Neural progenitor cell (in vitro differentiated cells): ENCODE measurements around the gene DUS1L. TPM values are rescaled to one million over a fixed set of nuclear protein-coding genes. Genes with fewer than 3 reads are reported as not detected.

Experiments used
- DNase-seq: peaks from one replicate; pipeline ENCODE4 v3.0.0-alpha.2; 2016; ENCODE audit warnings: low spot score
- H2AFZ ChIP-seq: fragments of 200-600 bp; sonication (generic); replicated peaks from 2 replicates; pipeline ENCODE4 v1.6.1; 2016; ENCODE audit warnings: antibody characterized with exemption
- H3F3A ChIP-seq: fragments of 200-600 bp; sonication (generic); 2 replicates; pipeline ENCODE4 v1.6.1; 2016; ENCODE audit warnings: antibody characterized with exemption, low read depth
- H3K27ac ChIP-seq: fragments of 200-600 bp; sonication (generic); 2 replicates; pipeline ENCODE4 v1.5.1; 2016; ENCODE audit warnings: mild to moderate bottlenecking
- H3K27me3 ChIP-seq: fragments of 200-600 bp; sonication (generic); 2 replicates; pipeline ENCODE4 v1.6.1; 2016; ENCODE audit warnings: mild to moderate bottlenecking, moderate library complexity
- H3K36me3 ChIP-seq: fragments of 200-600 bp; sonication (generic); 2 replicates; pipeline ENCODE4 v1.5.1; 2016
- H3K4me1 ChIP-seq: fragments of 200-600 bp; sonication (generic); 2 replicates; pipeline ENCODE4 v1.6.1; 2016; ENCODE audit warnings: mixed run types
- H3K4me2 ChIP-seq: fragments of 200-600 bp; sonication (generic); 2 replicates; pipeline ENCODE4 v1.6.1; 2016
- H3K4me3 ChIP-seq: fragments of 200-600 bp; sonication (generic); 2 replicates; pipeline ENCODE4 v1.5.1; 2016
- H3K79me2 ChIP-seq: fragments of 200-600 bp; sonication (generic); 2 replicates; pipeline ENCODE4 v1.6.1; 2016; ENCODE audit warnings: low read depth
- H3K9ac ChIP-seq: fragments of 200-600 bp; sonication (generic); 2 replicates; pipeline ENCODE4 v1.6.1; 2016
- H3K9me3 ChIP-seq: fragments of 200-600 bp; sonication (generic); 2 replicates; pipeline ENCODE4 v1.5.1; 2016; ENCODE audit warnings: low read depth
- H4K20me1 ChIP-seq: fragments of 200-600 bp; sonication (generic); 2 replicates; pipeline ENCODE4 v1.6.1; 2016; ENCODE audit warnings: low read depth
- H3K27ac Mint-ChIP-seq: 3 replicates; pipeline ENCODE4 v1.8.0; 2021; ENCODE audit warnings: mixed read lengths
- H3K27me3 Mint-ChIP-seq: 2 replicates; pipeline ENCODE4 v1.8.0; 2022; ENCODE audit warnings: low read depth, mild to moderate bottlenecking, inconsistent platforms, moderate library complexity, mixed read lengths; ENCODE audit not compliant: insufficient read depth
- H3K36me3 Mint-ChIP-seq: 3 replicates; pipeline ENCODE4 v1.8.0; 2021; ENCODE audit warnings: mixed read lengths
- H3K4me1 Mint-ChIP-seq: 3 replicates; pipeline ENCODE4 v1.8.0; 2021; ENCODE audit warnings: mixed read lengths
- H3K4me3 Mint-ChIP-seq: 3 replicates; pipeline ENCODE4 v1.8.0; 2021; ENCODE audit warnings: mild to moderate bottlenecking, moderate library complexity, mixed read lengths
- H3K9me3 Mint-ChIP-seq: 3 replicates; pipeline ENCODE4 v1.8.0; 2020; ENCODE audit warnings: mixed read lengths
- CTCF ChIP-seq: fragments of 200-600 bp; sonication (generic); IDR thresholded peaks from 2 replicates; pipeline ENCODE4 v1.5.1; 2017; ENCODE audit warnings: antibody characterized with exemption, mild to moderate bottlenecking
- EZH2 ChIP-seq: fragments of 200-600 bp; sonication (generic); IDR thresholded peaks from 2 replicates; pipeline ENCODE4 v1.6.1; 2017; ENCODE audit warnings: antibody characterized with exemption, mild to moderate bottlenecking, moderate library complexity
- EZH2phosphoT487 ChIP-seq: fragments of 200-600 bp; sonication (generic); IDR thresholded peaks from 2 replicates; pipeline ENCODE4 v1.6.1; 2017; ENCODE audit warnings: antibody characterized with exemption
- total RNA-seq: library from RNA; depleted of rRNA; stranded (reverse); fragments of >200 nt; gene quantifications from 2 replicates; pipeline ENCODE4 v1.2.3, GENCODE V29; 2015; ENCODE audit warnings: low replicate concordance

The DUS1L gene
- total RNA-seq, 1 donor from 2014 or later, result 54.5 TPM

DNA sequence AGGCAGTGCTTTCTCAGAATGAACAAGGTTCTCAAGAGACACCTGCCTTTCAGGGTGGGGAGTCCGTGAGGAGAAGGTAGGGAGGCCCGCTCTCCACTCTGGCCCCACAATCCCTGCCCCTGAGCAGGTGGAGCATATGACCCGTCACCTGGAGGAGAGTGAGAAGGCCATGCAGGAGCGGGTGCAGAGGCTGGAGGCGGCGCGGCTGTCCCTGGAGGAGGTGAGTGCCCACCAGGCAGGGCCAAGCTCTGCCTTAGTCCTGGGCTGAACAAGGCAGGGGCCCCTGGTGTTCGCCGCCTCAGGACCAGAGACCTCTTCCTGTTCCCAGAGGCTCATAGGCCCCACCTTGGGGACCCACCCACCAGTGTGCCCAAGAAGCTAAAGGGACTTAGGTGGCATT, 36.6 kb downstream of the DUS1L start:
- Histone ChIP-seq H4K20me1 (peaks cover 26% of the 10 kb centered on the region), H3K27me3 (peaks cover 9% of the 10 kb centered on the region), H3K4me3 (no peak overlapping the region), H3K4me2 (no peak overlapping the region), H3K36me3 (no peaks in the 10 kb centered on the region), H3K9me3 (no peaks in the 10 kb centered on the region), H3K4me1 (peaks cover 10% of the 10 kb centered on the region), H3K27ac (no peak overlapping the region), H3K79me2 (peaks cover 8% of the 10 kb centered on the region), H3F3A (peaks cover 18% of the 10 kb centered on the region), H3K9ac (no peak overlapping the region), H2AFZ (no peak overlapping the region)
- Mint-ChIP-seq H3K27me3 (peaks cover 12% of the 10 kb centered on the region), H3K4me1 (peaks cover 10% of the 10 kb centered on the region), H3K9me3 (no peaks in the 10 kb centered on the region), H3K27ac (no peak overlapping the region), H3K4me3 (no peak overlapping the region), H3K36me3 (no peaks in the 10 kb centered on the region)
- TF ChIP-seq EZH2phosphoT487 (no peak), CTCF (no peak), EZH2 (no peak)
- no peak for DNase-seq

DNA sequence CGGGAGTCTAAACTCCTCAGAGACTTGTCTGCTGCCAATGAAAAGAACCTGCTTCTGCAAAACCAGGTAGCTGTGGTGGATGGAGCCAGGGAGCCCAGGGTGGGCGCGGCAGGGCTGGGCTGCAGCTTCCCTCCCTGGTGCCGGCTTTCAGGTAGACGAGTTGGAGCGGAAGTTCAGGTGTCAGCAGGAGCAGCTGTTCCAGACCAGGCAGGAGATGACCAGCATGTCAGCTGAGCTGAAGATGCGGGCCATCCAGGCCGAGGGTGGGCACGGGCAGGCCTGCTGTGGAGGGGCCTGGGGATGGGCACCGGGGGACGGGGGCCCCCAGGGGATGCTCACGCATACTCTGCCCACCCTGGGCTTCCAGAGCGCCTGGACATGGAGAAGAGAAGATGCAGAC, 37.4 kb downstream of the DUS1L start:
- Histone ChIP-seq H3K27me3 (peaks cover 9% of the 10 kb centered on the region), H3K27ac (no peak overlapping the region), H3K9me3 (no peaks in the 10 kb centered on the region), H3K4me2 (no peak overlapping the region), H3K36me3 (no peaks in the 10 kb centered on the region), H3K79me2 (peaks cover 11% of the 10 kb centered on the region), H4K20me1 (peaks cover 21% of the 10 kb centered on the region), H2AFZ (no peak overlapping the region), H3K4me3 (no peak overlapping the region), H3K4me1 (peaks cover 12% of the 10 kb centered on the region), H3F3A (peaks cover 18% of the 10 kb centered on the region), H3K9ac (no peak overlapping the region)
- no peak for DNase-seq
- TF ChIP-seq EZH2 (no peak), CTCF (no peak), EZH2phosphoT487 (no peak)
- no peak overlapping the region for H3K27ac Mint-ChIP-seq
- H3K4me3 Mint-ChIP-seq, result no peak overlapping the region
- no peaks in the 10 kb centered on the region for H3K36me3 Mint-ChIP-seq
- H3K9me3 Mint-ChIP-seq, result no peaks in the 10 kb centered on the region
- peaks cover 12% of the 10 kb centered on the region for H3K4me1 Mint-ChIP-seq
- H3K27me3 Mint-ChIP-seq, result peaks cover 12% of the 10 kb centered on the region

DNA sequence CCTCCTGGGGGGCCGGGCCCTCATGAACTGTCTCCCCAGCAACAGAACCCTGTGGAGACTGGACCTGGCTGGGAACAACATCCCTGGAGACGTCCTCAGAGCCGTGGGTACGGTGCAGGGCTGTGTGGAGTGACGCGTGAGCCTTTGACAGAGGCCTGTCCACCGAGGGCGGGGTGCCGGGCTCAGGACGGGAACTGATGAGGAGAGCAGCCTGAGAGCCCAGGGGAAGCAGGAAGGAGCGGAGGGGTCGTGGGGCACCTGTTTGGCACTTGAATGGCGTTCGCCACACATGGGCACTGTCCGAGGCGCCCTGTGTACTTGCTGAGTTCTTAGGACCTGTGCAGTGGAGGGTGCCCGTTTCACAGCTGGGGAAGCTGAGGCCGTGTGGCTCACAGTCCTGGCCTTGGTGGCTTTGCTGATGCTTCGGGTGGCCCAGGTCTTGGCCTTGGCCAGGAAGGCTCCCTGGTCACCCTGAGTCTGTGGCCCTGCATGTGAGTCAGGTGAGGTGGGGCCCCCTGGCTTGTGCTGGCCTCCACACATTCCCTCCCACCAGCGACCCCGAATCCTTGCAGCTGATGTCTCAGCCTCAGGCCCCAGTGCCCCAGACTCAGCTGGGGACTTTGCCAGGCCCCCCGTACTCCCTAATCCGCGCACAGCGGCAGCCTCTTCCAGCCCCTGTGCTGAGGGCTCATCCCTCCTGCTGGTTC, 40.0 kb downstream of the DUS1L start:
- peaks cover 11% of the 10 kb centered on the region for H3K4me1 ChIP-seq
- Mint-ChIP-seq H3K36me3 (no peaks in the 10 kb centered on the region), H3K27me3 (peaks cover 4% of the 10 kb centered on the region), H3K27ac (no peak overlapping the region), H3K4me3 (peak overlapping the region; percentile 30), H3K9me3 (no peaks in the 10 kb centered on the region), H3K4me1 (peaks cover 20% of the 10 kb centered on the region)
- no peak overlapping the region for H2AFZ ChIP-seq
- H3K9ac ChIP-seq, result no peak overlapping the region
- no peaks in the 10 kb centered on the region for H3K9me3 ChIP-seq
- H3K27ac ChIP-seq, result no peak overlapping the region
- peaks cover 18% of the 10 kb centered on the region for H3F3A ChIP-seq
- H3K79me2 ChIP-seq, result peaks cover 23% of the 10 kb centered on the region
- H3K27me3 ChIP-seq, result no peaks in the 10 kb centered on the region
- TF ChIP-seq CTCF, result no peak
- no peak for TF ChIP-seq EZH2phosphoT487
- no peak for TF ChIP-seq EZH2
- DNase-seq, result no peak
- peaks cover 29% of the 10 kb centered on the region for H4K20me1 ChIP-seq
- no peaks in the 10 kb centered on the region for H3K36me3 ChIP-seq
- H3K4me3 ChIP-seq, result no peak overlapping the region
- H3K4me2 ChIP-seq, result no peak overlapping the region
